NCI-H345 treated with DMSO at 0.1 percent for 48 hours (cell line): ENCODE data around the gene HLA-DQA2.
A peak's percentile ranks its signal among the peaks of the same experiment; 100 is the strongest.
"Not testable (repeated sequence)": the region's sequence is repeated elsewhere in the genome, so short reads cannot be mapped to it uniquely, and the experiment has no call there.

Experiments used
- DNase-seq: peaks from one replicate; lab custom pipeline; 2025; ENCODE audit not compliant: unreplicated experiment; lab: John Stamatoyannopoulos, UW

HLA-DQA2 gene

GRCh38 chr6:32741031-32741960 lies at the start of gene HLA-DQA2:
Gene HLA-DQA2, plus strand, starts transcription at chr6:32741391. Its CDS starts 53 bp downstream, at chr6:32741444.
- no peak for DNase-seq

- no peak for DNase-seq
Observed at GRCh38 chr6:32692019-32692418, 49.2 kb upstream of the HLA-DQA2 start.

DNA sequence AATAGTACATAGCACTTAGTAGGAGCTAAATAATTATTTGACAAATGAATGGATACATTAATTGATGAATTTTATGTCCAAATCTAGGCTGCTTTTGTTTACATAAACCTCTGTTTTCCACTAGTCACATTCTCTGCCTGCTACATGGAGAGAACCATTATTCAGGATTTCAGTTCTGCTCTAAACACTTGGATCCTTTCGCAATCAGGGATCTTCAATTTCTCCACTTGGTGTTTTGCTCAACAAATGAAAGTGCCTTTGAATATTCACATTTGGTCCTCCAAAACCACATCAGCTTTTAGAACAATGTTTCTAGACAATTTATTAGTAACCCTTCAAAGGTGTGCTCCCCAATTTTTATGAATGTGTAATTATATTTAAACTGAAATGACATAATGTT lies 44.2 kb upstream of the HLA-DQA2 start:
- DNase-seq: no peak

DNA sequence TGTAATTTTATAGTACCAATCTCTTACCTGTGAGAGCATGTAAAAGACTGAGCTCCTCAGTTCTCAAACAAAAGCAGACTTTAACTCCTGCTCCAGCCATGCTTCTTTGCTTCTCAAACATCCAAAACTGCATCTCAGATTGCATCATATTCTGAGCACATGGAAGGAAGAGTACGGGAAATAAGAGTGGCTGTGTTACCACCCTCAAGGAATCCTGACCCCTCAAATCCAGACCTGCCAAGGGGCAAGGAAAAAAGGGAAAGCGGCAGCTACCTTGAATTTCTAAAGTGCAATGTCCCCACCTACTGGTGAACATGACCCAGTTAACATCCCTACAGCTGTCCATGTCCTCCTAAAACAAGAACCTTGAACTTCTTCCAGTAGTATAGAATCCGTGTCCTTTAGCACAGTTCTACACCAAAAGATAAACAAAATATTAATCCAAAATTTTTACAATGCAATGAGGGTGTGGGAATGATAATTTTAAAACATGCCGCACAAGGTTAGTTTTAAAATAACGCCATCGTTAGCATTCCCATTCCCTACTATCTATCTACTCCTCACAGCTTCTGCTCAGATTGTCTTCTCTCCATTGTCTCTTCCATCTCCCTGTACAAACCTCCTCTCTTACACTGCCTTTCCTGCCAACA lies 40.7 kb upstream of the HLA-DQA2 start:
- DNase-seq: peak; percentile 2

DNA sequence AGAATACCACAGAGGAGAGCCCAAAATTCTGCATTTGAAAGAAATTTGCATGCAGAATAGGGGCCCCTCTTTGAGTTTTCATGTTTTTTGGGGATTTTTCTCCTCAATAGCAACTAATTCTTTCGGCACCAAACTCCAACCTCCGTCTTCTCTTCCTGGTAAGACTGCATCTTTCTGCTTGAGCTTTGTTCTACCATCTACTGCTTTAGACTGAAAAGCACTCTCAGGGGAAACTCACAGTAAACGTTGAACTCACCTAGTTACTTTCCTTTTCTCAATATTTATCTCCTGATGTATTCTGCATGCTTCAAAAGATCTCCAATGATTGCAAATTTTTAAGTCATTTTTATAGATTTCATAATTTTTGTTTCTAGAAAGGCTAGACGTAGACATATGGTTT lies 37.8 kb upstream of the HLA-DQA2 start:
- no peak for DNase-seq

- DNase-seq: not testable (repeated sequence)
Observed at GRCh38 chr6:32705164-32705563, 36.0 kb upstream of the HLA-DQA2 start.

DNA sequence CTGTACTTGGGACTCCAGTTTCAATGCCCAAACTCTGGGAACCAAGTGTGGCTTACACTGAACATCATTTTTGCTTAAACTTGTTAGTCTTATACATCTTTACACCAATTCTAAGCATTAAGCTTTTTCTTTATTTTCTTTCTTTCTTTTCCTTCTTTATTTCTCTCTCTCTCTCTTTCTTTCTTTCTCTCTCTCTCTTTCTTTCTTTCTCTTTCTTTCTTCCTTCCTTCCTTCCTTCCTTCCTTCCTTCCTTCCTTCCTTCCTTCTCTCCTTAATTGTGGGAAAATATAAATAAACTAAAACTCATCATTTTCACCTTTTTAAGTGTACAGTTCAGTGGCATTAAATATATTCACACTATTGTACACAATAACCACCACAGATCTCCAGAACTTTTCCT lies 31.6 kb upstream of the HLA-DQA2 start:
- DNase-seq: no peak

- no peak for DNase-seq
Observed at GRCh38 chr6:32713241-32713640, 27.9 kb upstream of the HLA-DQA2 start.

- no peak for DNase-seq
Observed at GRCh38 chr6:32716396-32716795, 24.8 kb upstream of the HLA-DQA2 start.

GRCh38 chr6:32718879-32719278 lies 22.3 kb upstream of the HLA-DQA2 start:
- DNase-seq: no peak

DNA sequence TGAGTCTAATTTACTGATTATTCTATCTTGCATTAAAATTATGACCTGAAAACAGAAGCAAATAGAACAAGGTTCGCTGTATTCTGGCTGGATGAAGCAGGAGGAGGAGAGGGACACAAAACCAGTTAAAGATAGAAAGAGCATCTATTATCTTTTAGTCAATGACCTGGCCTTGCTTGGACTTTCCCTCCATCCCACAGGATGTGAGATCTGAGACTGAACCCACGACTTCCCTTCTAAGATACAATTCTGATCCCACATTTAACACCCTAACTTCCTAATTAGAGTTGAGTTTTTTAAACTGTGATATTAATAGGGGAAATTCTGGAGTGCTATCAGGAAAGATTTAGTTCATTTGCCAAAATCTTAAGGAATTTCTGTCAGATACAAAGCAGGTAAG lies 3.1 kb upstream of the HLA-DQA2 start:
- DNase-seq: no peak

GRCh38 chr6:32742374-32742773 lies 1.2 kb downstream of the HLA-DQA2 start:
- no peak for DNase-seq

DNA sequence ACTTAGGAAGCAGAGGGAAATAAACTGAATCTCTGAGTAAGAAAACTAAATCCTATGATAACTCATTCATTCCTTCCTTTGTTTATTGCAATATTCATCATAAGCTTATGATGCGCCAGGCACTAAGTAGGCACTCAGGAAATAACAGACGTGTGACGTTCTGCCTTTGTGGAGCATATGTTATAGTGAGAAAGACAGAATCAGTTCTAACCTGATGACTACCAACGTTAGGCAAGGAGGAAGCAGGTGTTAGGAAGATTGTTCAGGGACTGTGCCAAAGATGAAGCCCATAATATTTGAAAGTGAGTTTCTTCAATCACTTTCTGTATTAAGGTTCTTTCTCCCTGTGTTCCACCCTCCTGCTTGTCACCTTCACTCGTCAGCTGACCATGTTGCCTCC lies 3.6 kb downstream of the HLA-DQA2 start:
- no peak for DNase-seq

GRCh38 chr6:32745649-32746048 lies 4.5 kb downstream of the HLA-DQA2 start:
- not testable (repeated sequence) for DNase-seq

GRCh38 chr6:32752580-32752979 lies 11.4 kb downstream of the HLA-DQA2 start:
- DNase-seq: no peak

GRCh38 chr6:32759669-32760068 lies 18.5 kb downstream of the HLA-DQA2 start:
- DNase-seq: no peak

- no peak for DNase-seq
Observed at GRCh38 chr6:32761072-32761471, 19.9 kb downstream of the HLA-DQA2 start.

DNA sequence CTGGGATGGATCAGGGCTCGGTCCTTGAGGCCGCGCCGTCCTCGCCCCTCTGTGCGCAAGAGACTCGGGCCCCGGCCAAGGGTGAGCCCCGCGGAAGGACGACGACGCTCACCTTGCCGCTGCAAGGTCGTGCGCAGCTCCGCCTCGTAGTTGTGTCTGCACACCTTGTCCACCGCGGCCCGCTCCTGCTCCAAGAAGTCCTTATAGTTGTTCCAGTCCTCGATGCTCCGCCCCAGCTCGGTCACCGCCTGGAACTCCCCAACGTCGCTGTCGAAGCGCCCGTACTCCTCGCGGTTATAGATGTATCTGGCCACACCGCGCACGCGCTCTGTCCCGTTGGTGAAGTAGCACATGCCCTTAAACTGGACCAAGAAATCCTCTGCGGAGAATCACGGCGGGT lies 20.4 kb downstream of the HLA-DQA2 start:
- DNase-seq: no peak

DNA sequence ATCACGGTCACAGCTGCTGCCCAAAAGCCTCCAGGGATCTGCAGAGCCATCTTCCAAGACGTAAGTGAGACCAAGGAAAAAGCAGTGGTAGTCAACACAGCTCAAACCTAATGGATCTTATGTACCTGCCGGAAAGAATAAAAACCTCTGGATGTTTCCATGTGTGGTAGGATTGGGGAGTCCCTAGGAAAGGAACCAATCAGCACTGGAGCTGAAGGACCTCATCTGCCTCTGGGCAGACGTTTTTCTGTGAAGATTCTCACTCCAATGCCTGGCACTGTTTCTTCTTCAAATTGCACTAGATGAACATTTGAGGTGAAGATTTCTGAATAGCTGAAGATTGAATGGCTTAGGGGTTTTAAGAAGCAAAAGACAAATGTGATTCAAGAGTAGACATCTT lies 22.2 kb downstream of the HLA-DQA2 start, which contains the start of gene HLA-DQB2:
TSS of gene HLA-DQB2 (minus strand) at position 112 of the 400 bp plus-strand sequence. CDS start at position 50, 62 bp downstream.
- no peak for DNase-seq

- DNase-seq: no peak
Observed at GRCh38 chr6:32764048-32764447, 22.9 kb downstream of the HLA-DQA2 start.

DNA sequence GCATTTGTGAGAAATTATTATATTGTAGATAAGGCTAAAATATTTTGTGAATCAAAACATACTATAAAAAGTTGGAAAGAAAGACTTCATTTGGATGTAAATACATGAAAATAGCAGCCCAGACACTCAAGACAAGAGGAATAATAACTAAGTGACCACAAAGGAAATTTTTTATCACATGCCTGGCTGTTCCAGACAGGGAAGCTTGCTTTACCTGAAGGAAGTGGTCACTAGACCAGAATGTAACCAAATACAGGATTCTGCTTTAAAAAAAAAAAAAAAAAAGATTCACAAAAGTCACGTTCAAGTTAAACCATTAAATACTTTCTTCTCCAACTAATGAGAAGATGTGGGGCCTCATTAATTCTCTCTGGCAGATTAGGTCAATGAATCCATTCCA lies 31.5 kb downstream of the HLA-DQA2 start:
- no peak for DNase-seq

DNA sequence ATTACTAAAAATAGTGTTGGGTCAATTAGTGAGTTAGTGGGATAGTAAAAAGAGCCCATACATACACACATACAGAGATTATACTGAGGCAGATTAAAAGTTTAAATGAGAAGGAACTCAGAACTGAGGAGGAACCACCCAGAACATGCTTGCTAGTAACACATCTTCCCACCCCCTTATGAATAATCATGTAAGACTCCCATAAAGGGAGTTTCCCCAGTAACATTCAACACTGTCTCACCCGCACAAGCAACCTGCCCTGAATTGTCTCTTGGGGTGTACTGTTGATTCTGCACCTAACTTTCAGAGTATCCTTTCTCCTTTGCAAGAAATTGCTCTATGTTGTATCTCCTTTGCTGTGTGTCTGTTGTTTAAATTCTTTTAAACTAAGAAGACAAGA lies 33.2 kb downstream of the HLA-DQA2 start:
- DNase-seq: no peak
